K562 (cell line): Measurements from ENCODE around the gene ZNF222. TPM values are rescaled to one million over a fixed set of nuclear protein-coding genes. Genes with fewer than 3 reads are reported as not detected.
A peak's percentile ranks its signal among the peaks of the same experiment; 100 is the strongest.

ENCODE experiments used
- ATF7 ChIP-seq: fragments of 450-650 bp; IDR thresholded peaks from 2 replicates; pipeline ENCODE4 v1.7.1; 2014; ENCODE audit warnings: mild to moderate bottlenecking, moderate library complexity
- TGIF2 ChIP-seq: sonication (generic); formaldehyde crosslinking; IDR thresholded peaks from 2 replicates; pipeline ENCODE4 v1.8.1; 2022; ENCODE audit warnings: mild to moderate bottlenecking, missing genetic modification reagents, moderate library complexity
- ZNF311 ChIP-seq: fragments of 250-450 bp; sonication (Bioruptor Pico); IDR thresholded peaks from 2 replicates; pipeline ENCODE4 v1.4.0; 2020; ENCODE audit warnings: mild to moderate bottlenecking, moderate library complexity
- polyA plus RNA-seq, 8 experiments: library from polyadenylated mRNA; depleted of rRNA in 4 of 8; stranded (reverse) in 5 of 8; unstranded in 3 of 8; fragments of >200 nt; fragmentation: Nextera tagmentation in 2 of 8; fragmentation: Illumina TruSeq in 1 of 8; extraction: Ambion mirVana in 2 of 8; extraction: Trizol in 1 of 8; gene quantifications; 2 replicates each; pipeline versions ENCODE4 v1.2.1 to v1.2.3, GENCODE V29; 2011 to 2014; ENCODE audit warnings: inconsistent platforms in 1 of 8, missing spikeins in 1 of 8
- total RNA-seq, 7 experiments: library from RNA; depleted of rRNA in 6 of 7; stranded (reverse); fragments of >200 nt in 6 of 7; fragmentation: Illumina TruSeq in 2 of 7; extraction: Trizol in 2 of 7; gene quantifications; 2 replicates each; pipeline versions ENCODE4 v1.2.1 to v1.2.3, GENCODE V29; 2011 to 2021; ENCODE audit warnings: low replicate concordance in 1 of 7
- TF ChIP-seq, protein P1 (sequence below): sonication (generic); formaldehyde crosslinking; IDR thresholded peaks from 2 replicates; pipeline ENCODE4 v1.8.1; 2023; ENCODE audit warnings: missing genetic modification reagents, mild to moderate bottlenecking, borderline replicate concordance
- TF ChIP-seq, protein P2 (sequence below), 2 experiments: fragments of 450-650 bp in 1 of 2; sonication (generic) in 1 of 2; formaldehyde crosslinking in 1 of 2; IDR thresholded peaks; 2 replicates each; pipeline versions ENCODE4 v1.7.1 to v1.9.0; 2016 to 2022; ENCODE audit warnings: inconsistent platforms in 1 of 2, mild to moderate bottlenecking in 1 of 2, missing genetic modification reagents in 1 of 2
- TF ChIP-seq, protein P3 (sequence below): sonication (generic); formaldehyde crosslinking; IDR thresholded peaks from 2 replicates; pipeline ENCODE4 v1.4.0; 2020; ENCODE audit warnings: mild to moderate bottlenecking, missing genetic modification reagents
- TF ChIP-seq, protein P4 (sequence below): fragments of 450-650 bp; IDR thresholded peaks from 2 replicates; pipeline ENCODE4 v1.6.1; 2014; ENCODE audit warnings: low read depth, mild to moderate bottlenecking, moderate library complexity, borderline replicate concordance

Gene ZNF222
- total and polyA plus RNA-seq, 9 of the 15 experiments (the other 6 are each of a cell fraction or from before 2014, with no cell fraction given): 2.3 to 4.5 (median 3.0) TPM

DNA sequence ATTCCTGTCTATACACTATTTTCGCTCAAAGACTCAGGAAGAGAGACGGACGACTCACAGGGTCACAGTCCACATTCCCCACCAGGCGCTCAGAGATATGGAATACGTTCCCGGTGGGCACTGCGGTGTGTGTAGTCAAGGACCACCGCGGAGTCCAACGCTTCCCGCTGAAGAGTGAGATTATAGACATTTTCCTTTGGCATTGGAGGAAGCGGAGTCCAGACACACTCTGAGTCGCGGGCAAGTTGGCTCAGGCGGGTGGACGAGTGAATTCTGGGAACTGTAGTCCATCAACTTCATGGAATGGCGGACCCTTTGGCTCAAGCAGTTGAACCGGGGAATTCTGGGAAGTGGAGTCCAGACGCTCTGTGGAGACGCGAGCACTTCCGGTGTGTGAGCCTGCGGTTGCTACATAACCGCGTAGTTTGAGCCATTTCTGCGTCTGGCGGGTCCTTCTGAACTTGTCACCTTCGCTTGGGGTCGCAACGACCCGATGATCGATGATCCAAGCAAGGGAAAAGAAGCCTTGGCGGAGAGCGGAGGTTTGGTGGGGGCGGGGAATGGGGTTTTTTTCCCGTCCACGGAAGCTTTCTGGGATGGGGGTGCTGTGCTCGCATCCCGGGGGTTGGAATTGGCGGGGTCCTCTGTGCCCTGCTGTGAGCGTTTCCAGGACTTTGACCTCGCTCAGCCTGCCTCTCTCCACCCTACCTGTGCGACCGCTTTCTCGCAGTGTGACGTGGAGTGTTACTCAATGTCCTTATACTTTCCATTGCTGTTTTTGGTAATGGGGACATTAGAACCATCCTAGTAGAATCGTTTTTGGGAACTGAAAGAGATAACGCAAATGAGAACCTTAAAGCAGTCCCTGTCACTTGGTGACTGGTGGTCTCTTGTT is 22.4 kb upstream of the ZNF222 start, which contains the start of gene ZNF230 (continued):
- TF ChIP-seq, protein P1, sequence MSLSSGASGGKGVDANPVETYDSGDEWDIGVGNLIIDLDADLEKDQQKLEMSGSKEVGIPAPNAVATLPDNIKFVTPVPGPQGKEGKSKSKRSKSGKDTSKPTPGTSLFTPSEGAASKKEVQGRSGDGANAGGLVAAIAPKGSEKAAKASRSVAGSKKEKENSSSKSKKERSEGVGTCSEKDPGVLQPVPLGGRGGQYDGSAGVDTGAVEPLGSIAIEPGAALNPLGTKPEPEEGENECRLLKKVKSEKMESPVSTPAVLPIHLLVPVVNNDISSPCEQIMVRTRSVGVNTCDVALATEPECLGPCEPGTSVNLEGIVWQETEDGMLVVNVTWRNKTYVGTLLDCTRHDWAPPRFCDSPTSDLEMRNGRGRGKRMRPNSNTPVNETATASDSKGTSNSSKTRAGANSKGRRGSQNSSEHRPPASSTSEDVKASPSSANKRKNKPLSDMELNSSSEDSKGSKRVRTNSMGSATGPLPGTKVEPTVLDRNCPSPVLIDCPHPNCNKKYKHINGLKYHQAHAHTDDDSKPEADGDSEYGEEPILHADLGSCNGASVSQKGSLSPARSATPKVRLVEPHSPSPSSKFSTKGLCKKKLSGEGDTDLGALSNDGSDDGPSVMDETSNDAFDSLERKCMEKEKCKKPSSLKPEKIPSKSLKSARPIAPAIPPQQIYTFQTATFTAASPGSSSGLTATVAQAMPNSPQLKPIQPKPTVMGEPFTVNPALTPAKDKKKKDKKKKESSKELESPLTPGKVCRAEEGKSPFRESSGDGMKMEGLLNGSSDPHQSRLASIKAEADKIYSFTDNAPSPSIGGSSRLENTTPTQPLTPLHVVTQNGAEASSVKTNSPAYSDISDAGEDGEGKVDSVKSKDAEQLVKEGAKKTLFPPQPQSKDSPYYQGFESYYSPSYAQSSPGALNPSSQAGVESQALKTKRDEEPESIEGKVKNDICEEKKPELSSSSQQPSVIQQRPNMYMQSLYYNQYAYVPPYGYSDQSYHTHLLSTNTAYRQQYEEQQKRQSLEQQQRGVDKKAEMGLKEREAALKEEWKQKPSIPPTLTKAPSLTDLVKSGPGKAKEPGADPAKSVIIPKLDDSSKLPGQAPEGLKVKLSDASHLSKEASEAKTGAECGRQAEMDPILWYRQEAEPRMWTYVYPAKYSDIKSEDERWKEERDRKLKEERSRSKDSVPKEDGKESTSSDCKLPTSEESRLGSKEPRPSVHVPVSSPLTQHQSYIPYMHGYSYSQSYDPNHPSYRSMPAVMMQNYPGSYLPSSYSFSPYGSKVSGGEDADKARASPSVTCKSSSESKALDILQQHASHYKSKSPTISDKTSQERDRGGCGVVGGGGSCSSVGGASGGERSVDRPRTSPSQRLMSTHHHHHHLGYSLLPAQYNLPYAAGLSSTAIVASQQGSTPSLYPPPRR (CRISPR knock-in tag): no peak
- TF ChIP-seq ZNF311 (CRISPR knock-in tag): 0 out of 2 replicates have a peak, but pooled peaks have one; percentile 9
- TF ChIP-seq, protein P2, sequence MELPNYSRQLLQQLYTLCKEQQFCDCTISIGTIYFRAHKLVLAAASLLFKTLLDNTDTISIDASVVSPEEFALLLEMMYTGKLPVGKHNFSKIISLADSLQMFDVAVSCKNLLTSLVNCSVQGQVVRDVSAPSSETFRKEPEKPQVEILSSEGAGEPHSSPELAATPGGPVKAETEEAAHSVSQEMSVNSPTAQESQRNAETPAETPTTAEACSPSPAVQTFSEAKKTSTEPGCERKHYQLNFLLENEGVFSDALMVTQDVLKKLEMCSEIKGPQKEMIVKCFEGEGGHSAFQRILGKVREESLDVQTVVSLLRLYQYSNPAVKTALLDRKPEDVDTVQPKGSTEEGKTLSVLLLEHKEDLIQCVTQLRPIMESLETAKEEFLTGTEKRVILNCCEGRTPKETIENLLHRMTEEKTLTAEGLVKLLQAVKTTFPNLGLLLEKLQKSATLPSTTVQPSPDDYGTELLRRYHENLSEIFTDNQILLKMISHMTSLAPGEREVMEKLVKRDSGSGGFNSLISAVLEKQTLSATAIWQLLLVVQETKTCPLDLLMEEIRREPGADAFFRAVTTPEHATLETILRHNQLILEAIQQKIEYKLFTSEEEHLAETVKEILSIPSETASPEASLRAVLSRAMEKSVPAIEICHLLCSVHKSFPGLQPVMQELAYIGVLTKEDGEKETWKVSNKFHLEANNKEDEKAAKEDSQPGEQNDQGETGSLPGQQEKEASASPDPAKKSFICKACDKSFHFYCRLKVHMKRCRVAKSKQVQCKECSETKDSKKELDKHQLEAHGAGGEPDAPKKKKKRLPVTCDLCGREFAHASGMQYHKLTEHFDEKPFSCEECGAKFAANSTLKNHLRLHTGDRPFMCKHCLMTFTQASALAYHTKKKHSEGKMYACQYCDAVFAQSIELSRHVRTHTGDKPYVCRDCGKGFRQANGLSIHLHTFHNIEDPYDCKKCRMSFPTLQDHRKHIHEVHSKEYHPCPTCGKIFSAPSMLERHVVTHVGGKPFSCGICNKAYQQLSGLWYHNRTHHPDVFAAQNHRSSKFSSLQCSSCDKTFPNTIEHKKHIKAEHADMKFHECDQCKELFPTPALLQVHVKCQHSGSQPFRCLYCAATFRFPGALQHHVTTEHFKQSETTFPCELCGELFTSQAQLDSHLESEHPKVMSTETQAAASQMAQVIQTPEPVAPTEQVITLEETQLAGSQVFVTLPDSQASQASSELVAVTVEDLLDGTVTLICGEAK (IDR thresholded peaks at IDR 0.05): peak; percentile 91
- TF ChIP-seq, protein P2 (CRISPR knock-in tag; IDR thresholded peaks at IDR 0.05): no peak
- TF ChIP-seq ATF7: peak; percentile 70
- TF ChIP-seq, protein P3, sequence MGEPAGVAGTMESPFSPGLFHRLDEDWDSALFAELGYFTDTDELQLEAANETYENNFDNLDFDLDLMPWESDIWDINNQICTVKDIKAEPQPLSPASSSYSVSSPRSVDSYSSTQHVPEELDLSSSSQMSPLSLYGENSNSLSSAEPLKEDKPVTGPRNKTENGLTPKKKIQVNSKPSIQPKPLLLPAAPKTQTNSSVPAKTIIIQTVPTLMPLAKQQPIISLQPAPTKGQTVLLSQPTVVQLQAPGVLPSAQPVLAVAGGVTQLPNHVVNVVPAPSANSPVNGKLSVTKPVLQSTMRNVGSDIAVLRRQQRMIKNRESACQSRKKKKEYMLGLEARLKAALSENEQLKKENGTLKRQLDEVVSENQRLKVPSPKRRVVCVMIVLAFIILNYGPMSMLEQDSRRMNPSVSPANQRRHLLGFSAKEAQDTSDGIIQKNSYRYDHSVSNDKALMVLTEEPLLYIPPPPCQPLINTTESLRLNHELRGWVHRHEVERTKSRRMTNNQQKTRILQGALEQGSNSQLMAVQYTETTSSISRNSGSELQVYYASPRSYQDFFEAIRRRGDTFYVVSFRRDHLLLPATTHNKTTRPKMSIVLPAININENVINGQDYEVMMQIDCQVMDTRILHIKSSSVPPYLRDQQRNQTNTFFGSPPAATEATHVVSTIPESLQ: no peak
- TF ChIP-seq, protein P4, sequence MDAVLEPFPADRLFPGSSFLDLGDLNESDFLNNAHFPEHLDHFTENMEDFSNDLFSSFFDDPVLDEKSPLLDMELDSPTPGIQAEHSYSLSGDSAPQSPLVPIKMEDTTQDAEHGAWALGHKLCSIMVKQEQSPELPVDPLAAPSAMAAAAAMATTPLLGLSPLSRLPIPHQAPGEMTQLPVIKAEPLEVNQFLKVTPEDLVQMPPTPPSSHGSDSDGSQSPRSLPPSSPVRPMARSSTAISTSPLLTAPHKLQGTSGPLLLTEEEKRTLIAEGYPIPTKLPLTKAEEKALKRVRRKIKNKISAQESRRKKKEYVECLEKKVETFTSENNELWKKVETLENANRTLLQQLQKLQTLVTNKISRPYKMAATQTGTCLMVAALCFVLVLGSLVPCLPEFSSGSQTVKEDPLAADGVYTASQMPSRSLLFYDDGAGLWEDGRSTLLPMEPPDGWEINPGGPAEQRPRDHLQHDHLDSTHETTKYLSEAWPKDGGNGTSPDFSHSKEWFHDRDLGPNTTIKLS: peak; percentile 82
- no peak for TF ChIP-seq TGIF2 (CRISPR knock-in tag)
